UCSD-AML1 (cell line): Measurements from ENCODE around the gene AKAP12.

ENCODE experiments used
- DNase-seq: peaks from one replicate; lab custom pipeline; 2025; ENCODE audit not compliant: unreplicated experiment; lab: John Stamatoyannopoulos, UW

Gene AKAP12

DNA sequence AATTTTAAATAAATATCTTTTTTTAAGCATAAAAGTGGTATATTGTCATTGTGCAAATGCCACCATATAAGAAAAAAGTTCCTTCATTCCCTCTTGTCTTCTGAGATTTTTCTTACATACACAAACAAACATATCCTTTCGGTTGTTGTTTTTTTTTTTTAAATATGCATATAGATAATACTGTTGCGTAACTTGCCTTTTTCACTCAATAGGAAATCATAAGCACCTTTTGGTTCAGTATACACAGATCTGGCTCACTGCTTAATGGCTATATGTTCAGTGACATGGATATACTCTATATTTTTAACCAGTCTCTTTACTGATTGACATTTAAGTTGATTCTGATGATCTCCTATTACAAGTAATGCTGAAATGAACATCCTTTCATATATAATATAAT is 40.1 kb downstream of the AKAP12 start:
- no peak for DNase-seq

DNA sequence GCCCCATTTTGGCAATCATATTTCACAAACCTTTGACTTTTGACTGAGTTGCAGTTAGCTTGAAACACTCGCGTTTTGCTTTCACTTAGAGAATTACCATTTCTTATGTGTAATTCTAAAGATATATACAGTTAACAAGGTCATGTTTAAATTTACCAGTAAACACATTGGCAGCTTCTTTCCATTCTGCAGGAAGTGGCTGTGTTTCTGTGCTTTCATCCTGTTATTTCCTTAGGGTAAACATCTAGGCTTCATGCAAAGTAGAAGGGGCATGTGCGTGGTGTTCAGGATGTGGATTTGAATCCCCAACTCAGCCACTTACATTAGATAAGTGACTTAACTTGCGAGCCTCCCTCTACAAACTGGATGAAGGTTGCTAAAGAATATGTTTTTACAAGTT is 41.1 kb downstream of the AKAP12 start:
- no peak for DNase-seq

DNA sequence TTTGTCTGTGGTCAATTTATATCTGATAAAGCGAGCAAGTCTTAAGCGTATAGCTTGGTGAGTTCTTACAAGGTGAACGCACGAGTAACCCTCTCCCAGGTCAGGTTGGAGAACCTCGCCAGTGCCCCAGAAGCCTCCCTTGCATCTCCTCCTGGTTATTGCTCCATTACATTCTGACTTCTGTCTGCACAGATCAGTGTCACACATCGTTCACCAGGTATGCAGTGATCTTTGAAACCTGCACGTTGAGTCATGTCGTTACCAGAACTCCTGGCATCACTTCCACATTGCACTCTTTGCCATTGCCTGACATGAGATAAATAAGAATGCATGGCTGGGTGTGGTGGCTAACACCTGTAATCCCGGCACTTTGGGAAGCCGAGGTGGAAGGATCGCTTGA is 44.2 kb downstream of the AKAP12 start:
- DNase-seq = no peak

DNA sequence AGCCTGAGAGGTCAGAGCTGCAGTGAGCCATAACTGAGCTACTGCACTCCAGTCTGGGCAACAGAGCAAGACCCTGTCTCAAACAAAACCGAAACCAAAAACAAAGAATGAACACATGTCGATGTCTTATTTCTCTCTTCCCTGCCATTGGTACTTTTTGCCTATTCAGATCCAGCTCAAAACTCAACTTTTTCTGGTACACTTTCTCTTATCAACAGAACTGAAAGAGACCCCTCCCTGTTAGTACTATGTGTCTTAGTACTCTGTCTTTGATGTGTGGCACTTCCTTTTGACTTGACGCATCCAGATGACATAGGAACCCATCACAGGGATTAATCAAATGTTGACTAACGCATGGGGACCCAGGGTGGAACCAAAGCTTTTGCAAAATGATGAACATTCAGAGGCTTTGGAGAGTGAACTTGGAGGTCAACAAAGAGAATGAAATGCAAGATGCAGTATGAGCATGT is 44.8 kb downstream of the AKAP12 start:
- DNase-seq = no peak

DNA sequence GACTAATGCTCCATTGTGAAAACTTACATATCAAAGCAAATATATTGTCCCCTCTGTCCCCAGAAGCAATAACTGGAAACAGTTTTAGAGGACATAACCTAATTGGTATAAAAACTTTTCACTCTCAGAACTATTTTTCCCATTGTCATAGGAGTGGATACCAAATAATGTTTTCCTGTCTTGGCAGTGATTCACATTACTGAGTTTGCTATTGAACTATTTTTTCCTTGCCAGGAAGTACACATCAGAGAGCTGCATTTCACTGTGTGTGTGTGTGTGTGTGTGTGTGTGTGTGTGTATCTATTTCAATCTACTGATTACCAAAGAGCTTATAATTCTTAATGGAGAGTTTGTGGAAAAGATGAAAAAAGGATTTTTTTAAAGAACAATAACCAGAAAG is 45.4 kb downstream of the AKAP12 start:
- no peak for DNase-seq

DNA sequence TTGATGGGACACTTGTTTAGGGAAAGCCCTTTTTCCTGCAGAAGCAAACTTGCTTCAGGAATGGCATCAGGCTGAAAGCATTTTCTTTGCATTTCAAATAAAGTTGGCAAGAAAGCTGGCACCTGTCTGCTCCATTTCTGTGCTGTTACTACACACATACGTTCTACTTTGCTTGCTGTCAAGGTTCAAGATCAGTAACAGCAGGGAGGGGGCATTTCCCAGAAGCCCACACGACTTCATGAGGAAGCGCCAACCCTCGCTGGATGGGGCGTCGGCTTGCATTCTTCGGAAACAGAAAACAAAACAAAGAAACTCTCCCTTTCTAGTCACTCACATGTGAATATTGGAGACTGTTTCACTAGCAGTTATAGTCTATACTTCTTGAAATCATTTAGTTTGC is 46.4 kb downstream of the AKAP12 start:
- no peak for DNase-seq

DNA sequence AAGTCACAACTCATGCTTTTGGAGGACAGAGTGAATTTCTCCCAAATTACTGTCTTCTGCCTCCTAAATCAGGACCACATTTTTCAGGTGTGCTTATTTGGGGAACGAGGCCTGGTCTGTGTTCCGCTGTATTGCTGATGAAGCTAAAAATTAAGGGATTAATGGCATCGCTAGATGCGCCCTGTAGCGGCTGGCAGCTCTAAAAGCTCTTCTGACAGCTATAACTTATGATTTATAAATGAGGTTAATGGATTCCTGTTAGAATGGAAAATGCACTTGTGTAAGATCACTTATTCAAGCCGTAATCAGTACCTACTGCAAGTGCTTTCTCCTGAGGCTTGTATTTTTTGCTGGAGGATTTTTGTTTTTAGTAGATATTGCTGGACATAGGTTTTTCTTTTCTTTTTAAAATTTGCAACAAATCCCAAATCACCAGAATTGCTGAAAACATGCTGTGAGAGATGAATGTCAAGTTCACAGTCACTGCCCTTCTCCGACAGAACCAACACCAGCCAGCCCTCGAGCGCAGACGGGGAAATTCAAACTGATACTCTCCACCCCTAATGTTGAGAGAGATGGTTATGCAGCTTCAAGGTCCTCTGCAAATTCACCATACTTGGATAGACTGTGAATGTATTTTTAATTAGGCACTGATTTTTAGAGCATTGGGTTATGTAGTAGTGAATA is 49.1 kb downstream of the AKAP12 start:
- DNase-seq = no peak

DNA sequence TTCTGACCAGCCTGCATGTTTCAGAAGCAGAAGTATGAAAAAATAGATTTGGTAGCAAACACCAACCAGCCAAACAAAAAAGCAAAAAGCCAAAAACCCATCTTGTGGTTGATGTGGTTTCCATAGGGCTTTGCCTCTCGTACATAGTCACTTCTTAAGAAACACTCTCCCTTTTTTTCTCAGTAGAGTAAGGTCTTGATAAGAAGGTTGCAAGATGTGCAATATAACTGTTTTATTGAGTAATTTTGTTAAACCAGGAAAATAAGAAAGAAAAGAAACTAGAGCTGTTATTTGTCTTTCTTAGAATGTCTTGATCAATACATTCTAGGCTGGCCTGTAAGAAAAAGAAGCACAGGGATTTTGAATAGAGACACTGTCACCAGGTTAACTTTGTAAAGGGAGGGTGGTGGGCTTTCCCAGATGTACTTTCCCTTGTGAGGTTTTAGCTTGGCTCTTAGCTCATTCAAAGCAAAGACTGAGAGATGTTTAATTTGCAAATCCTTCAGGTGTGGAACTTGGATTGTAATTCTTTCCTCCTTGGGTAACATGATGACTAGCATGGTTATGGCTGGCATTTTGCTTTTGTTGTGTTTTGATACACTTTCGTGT is 49.7 kb downstream of the AKAP12 start:
- DNase-seq = no peak

DNA sequence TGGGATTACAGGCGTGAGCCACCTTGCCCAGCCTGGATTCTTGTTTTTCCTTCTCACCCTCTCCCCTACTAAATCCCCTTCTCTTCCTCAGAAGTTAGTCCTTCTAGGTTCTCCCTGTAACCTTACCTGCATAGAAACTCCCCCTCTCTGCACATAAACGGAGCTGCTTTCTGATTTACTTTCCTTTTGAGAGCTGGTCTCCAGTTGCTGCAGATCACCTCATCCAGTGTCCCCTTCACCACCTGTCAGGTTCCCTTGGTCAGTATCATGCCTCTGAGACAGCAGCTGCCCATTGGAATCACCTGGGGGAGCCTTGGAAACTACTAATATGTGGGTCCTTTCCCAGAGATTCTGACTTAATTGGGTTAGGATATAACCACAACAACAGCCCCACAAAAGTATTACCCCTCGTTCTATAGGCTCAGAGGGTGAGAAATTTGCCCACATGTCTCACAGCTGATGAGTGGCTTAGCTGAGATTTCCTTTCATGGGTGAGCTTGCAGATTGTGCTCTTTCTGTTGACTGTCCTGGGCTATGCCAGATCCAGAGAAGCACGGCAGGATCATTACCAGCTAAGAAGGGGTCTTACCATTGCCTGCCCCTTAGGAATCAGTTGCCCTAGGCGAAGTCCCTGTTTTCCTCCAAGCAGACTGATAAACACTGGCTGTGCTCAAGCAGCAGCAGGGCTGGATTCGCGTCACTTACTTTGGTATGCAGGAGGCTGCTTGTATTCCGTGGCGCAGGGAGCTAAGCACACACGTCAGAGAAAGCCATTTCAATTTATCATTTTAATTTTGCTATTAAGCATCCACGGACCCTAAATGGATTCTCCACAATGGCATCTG is 51.3 kb downstream of the AKAP12 start:
- no peak for DNase-seq

DNA sequence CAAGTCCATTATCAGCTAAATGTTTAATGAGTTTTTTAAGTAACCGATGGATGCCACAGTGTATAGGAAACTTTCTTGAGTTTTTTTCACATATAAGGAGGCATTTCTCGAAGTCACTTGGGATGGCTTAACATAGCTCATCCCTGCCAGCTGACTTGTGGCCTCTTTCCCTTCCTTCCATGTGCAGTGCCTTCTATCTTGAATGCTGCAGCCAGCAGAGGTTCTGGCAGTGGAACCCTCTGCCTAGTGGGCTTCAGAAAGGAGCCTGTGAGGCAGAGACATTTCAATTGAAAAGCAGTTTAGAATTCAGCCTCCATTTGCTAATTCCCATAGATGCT is 51.9 kb downstream of the AKAP12 start:
- no peak for DNase-seq

DNA sequence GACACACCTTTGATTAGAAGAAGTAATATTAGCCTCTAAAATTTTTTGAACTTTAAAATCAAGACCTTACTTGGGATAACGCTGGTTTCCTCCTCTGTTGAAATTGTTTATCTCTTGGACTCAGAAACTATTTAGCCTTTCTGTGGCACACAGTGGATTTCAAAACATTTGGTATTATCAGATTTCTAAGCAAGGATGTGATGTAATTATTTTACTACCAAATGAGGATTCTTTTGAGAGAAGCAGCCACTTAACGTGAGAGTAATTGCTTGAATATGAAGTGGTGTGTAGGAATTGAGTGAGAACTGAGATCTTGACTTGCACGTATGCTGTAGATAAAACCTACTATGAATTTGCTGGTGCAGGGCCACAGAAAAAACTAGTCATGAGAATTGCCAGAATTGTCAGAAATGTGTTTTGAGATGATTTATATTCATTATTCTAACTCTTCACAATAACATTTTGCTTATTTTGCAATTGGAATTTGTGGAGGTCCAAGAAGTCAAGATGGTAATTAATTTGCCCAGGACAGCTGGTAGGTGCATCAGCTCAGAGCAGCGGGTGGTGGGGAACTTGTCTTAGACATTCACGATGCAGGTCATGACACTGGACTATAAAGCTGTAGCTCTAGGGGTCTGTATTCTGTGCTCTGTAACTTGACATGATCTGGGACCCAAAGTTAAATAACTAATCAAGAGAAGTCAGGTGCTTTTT is 53.4 kb downstream of the AKAP12 start:
- no peak for DNase-seq

DNA sequence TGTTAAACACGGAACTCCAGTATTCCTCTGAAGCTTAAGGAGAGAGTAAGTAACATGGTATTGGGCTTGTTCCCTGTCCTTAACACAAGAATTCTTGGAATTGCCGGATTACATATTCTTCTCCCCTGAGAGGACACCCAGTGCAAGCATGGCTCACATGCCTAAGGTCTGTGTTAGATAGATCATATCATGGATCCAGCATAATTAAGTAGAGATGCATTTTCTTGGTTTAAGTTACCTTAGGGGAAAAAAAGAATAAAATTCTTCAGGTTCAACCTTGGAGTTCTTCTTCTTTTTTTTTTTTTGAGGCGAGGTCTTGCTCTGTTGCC is 53.9 kb downstream of the AKAP12 start:
- no peak for DNase-seq

DNA sequence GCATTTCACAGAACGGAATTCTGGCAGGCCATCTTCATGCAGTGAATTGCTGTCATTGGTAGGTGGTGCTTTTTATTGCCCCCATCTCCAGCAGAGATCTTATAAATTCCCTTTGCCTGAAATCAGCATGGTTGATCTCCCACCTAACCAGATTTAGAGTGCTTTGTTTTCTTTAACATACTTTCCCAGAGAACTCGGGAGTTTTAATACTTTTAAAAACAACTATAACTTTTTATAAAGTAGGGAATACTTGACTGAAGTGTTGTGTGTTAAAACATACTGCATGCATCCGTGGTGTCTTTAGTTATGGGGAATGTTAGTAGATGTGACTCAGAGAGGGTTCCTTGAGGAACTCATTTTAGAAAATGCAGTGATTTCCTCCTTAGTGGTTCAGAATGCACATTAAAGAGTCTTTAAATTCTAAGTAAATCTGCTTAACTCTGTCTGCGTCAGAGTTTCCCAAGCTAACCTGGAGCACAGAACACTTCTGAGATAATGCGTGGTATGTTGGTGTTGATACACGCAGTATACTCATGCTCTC is 54.9 kb downstream of the AKAP12 start:
- no peak for DNase-seq

DNA sequence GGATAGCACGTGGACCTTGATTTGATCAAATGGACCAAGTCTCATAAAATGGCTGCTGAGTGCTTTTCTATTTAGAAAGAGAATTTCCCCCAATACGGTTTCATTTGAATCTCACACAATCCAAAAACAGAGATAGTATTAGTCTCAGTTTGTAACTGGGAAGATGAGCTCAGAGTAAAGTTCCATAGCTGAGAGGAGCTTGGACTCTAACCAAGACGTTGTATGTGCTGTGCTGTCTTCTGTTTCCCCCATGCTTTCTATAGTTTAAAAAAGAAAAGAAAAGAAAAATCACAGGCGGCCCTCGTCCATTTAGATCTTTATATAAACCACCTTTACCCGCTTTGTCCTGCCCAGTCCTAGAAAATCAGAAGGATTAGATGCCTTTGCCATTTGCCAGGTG is 58.1 kb downstream of the AKAP12 start:
- no peak for DNase-seq

DNA sequence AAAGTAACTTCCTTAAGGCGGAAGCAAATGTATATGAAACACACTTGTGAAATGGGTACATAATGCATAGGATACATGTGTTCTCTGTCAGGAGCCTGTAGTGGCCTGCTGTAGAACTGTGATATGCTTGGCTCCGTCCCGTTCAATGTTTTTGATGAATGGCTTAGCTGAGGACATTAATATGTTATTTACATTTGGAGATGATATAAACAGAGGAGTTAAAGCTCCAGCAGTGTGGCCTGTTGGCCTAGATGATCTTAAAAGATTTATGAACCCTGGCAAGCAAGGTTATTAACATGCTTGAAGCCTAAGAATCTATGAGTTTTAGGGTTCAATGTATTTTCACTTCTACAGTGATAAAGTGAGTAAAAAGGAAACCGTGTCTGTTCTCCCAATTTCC is 59.2 kb downstream of the AKAP12 start:
- DNase-seq = no peak

DNA sequence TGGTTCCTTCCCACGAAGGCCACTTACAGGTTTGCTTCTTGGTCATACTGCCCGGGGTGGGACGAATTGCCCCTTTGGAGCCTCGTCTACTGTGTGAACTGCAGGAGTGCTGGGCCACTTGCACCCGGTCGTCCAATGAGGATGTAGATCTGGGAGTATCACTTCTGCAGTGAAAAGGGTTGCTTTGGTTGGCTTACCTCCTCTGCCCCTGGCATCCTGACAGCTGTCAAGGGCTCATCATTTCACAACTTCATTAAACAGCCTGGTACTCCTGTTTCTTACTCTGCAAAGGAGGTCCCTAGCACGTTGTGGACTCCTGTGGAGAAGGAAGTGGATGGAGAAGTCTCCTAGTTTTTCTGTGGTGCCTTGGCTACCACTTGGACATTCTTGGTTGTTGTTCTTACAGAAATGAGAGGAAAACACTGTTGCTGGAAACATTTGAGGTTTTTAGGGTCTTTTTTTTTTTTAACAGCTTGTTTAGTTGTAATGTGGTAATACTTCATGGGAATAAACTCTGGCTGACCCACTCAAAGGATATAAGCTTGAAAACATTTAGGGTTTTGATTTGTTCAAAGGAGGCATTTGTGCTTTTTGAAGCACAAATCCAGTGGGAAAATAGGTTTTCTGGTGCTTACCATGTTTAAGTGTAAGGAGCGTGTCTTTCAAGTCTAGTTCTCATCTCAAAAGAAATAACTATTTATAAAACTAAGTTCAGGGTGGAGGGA is 60.7 kb downstream of the AKAP12 start:
- DNase-seq = no peak

DNA sequence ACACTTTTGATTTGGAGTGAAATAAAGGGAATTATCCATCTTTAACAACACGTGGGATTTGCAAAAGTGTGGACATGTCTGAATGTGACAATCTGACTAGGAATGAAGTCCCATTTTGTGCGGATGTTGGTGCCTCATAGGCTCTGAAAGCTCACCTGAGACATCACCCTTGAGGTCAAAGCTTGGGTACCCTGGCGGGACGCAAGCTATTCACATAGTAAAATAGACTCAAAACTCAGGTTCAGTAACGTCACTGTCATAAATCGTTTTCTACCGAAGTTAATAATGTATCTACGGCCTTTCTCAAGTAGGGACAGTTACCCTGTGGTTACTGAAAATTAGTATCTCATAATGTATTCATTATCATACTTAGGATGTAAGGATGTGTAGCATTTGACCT is 61.8 kb downstream of the AKAP12 start:
- no peak for DNase-seq

DNA sequence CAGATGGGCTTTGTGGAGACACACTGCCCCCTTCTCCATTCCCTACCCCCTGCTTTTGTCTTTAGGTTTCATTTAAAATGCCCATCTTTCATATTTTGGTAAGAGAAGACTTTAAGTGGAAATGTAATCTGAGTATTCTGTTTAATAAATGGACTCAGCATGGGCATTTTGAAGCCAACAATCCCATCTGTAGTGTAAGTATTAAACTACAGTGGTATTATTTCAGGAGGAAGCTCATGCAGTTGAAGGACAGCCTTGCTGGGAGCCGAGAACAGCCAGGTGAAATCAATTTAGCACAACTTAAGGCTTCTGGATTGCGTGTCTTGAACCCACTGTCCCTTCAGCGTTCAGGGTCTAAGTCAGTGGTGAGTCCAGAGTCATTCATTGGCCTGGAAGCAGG is 63.5 kb downstream of the AKAP12 start:
- no peak for DNase-seq

DNA sequence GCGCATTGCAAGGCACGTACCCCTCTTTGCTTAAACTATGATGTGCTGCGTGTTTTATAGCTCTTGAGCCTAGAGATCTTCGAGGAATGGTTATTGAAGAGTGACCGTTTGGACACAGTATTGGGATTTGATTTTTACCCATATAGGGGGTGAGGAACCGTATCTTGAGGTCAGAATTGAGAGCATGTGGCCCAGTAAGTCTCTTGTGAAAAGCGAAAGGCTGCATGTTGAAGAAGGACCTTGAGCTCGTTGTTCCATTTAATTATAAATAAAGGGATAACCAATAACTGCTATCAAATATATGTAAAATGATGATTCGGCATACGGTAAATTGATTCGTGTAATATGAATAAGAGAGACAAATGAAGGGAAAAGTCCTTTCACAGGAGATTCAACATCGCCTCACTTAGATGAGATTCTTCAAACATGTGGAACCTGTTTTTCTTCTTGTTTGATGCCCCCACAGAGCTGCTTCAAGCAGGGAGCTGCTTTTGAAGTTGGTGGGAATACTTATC is 66.6 kb downstream of the AKAP12 start:
- no peak for DNase-seq

DNA sequence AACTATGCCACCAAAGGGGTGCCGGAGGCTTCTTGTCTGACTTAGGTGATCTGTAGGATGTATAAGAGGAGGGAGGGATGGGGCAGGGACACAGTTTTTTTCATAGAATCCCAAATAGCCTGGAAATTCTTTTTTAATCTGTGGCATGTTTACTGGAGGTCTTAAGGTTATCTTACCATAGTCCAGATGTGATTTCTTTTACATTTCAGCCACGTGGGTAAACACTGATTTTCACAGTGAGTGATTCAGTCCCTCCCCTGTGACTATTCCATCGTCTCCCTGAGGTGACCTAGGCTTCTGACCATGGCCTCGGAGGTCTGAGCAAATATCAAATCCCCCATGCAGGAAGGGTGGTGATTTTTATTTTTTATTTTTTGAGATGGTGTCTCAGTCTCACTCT is 67.7 kb downstream of the AKAP12 start:
- DNase-seq = no peak

DNA sequence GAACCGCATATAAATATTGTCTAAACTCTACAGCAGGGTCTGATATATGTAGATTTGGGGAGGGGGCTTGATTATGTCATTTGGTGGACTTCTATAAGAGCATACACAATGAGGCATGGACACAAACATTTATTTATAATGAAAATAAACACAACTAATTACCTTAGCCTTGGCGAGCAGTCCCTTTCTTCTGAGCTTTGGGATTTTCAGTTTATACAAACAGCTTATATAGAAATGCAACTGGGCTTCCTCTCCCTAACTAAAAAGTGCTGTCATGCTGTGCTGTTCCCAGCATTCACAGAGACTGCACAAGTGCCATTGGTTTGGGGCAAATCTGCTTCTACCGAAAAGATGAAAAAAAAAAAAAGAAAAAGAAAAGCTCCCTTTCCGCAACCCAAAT is 69.9 kb downstream of the AKAP12 start:
- DNase-seq = no peak
